Thyroid gland (tissue), 4 donors: Measurements from ENCODE around the gene ENOX1.

Experiments used
- CTCF ChIP-seq, 6 experiments: fragments of 200-600 bp in 3 of 6; fragments of 450-650 bp in 3 of 6; sonication (generic) in 3 of 6; IDR thresholded peaks; one replicate each; pipeline ENCODE4 v1.5.1; 2016 to 2019; ENCODE audit warnings: antibody characterized with exemption in 6 of 6, mild to moderate bottlenecking in 2 of 6, inconsistent platforms in 1 of 6, moderate library complexity in 1 of 6
- POLR2A ChIP-seq, 2 donors: fragments of 450-650 bp; IDR thresholded peaks; one replicate each; pipeline ENCODE4 v1.6.1; 2017; ENCODE audit warnings: antibody characterized with exemption in 2 of 2, mild to moderate bottlenecking in 2 of 2, moderate library complexity in 1 of 2

- no peak for TF ChIP-seq CTCF (IDR thresholded peaks at IDR 0.05)
- TF ChIP-seq POLR2A (IDR thresholded peaks at IDR 0.05), result no peak
Observed at GRCh38 chr13:43333176-43333575, 453.6 kb downstream of the ENOX1 start.
